Measurements from ENCODE around the gene TBCK.
"Not testable (repeated sequence)": the region's sequence is repeated elsewhere in the genome, so short reads cannot be mapped to it uniquely, and the experiment has no call there.

TBCK gene

DNA sequence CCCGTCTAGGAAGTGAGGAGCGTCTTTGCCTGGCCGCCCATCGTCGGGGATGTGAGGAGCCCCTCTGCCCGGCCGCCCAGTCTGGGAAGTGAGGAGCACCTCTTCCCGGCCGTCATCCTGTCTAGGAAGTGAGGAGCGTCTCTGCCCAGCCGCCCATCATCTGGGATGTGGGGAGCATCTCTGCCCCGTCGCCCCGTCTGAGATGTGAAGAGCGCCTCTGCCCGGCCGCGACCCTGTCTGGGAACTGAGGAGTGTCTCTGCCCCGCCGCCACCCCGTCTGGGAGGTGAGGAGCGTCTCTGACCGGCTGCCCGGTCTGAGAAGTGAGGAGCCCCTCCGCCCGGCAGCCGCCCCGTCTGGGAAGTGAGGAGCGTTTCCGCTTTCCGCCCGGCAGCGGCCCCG, 5.2 kb upstream of the TBCK start:
- DNase-seq = not testable (repeated sequence)

DNA sequence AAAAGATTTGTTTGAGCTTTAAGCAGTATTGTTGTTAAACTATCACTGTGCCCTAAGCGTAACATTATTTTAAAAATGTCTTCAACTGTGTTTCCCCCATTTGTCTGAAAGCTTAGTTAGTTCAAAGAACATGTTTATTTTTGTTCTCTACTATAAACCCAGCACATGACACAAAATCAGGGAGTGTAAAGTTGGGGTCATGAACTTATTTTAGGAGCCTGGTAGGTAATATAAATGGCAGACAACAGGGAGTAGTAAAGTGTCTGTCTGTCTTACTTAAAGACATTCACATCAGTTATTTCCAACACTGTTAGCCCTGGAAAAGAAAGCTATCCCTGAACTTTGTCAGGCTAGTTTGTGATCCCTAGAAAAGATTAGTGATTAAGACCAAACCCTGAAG, 4.2 kb upstream of the TBCK start:
- DNase-seq = no peak

DNA sequence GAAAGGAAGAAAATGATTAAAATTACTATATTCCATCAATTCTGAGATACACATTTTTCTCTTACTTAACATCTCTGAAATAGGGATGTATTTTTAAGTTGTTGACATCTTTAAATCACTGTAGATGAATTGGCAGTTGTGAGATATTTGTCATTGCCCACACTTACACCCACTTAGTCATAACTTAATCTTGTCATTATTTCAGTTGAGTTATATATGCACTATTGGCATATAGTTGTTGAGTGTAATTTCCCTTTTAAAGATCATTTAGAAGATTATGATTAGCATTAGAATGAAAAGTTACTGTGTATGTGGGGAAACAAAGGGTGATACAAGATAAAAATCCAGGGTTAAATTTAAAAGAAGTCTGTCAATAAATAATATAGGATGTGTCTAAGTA, 2.5 kb upstream of the TBCK start:
- no peak for DNase-seq

DNA sequence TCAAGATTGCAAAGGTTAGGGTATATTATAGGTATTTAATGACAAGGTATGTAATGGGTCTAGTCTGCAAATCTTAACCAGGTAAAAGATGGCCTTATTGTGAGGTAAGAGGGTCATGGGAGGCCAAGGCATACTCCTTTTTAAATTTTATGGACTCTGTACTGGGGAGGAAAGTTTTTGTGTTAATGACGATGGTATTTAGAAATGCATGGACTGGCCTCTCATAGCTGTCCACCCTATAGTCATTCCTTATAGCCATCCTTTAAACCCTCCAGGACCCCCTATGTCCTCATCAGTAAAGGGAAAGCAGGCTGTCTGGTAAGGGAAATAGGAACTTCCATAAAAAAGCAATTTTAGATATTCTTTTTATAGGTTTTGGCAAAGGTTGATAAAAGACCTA, 1.8 kb upstream of the TBCK start:
- DNase-seq = no peak

DNA sequence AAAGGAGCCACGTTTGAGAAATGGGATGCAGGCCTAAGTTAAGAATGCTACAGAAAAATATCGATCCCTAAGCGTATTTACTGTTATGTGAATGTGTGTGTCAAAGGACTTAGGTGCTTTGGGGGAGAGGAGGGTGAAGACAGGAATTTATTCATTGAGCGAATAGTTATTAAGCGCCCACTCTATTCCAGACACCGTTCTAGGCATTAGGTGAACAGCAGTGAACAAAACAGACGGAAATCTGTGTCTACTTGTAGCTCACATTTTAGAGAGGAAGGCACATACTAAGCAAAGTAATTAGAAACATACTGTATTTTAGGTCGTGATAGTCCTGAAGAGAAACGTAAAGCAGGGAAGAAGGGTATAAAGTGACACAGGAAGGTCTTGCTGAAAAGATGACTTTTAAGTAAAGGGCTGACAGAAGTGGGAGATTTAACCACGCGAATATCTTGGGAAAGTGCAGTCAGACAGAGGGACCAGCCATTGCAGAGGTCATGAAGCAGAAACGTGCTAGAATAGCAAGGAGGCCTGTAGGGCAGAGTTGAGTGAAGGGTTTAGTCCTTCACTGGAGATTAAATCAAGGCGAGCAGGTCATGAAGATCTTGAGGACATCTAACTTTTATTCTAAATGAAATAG, 882 bp upstream of the TBCK start:
- DNase-seq = no peak

DNA sequence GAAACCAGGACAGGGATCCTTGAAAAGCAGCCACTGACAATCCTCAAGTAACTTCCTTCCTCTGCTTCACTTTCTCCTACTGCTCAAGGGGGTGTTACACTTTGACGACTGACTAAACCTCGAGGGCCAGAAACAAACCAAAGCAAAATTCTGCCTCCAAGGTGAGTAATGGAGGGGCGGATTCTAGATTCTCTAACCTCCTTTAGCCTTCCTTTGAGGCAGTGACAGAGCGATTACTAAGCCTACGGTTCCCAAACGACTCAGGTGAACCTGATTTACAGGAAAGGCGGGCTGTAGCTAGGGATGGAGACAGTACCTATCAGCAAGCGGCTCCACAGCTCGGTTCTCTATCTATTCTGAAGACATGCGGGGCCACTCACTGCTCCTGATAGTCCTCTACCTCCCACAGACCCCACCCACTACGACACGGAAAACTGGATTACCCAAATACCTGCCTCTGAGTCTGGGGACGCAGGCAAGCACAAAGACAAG, 487 bp downstream of the TBCK start:
- peak in 1 of 2 experiments; percentile 29 for DNase-seq

DNA sequence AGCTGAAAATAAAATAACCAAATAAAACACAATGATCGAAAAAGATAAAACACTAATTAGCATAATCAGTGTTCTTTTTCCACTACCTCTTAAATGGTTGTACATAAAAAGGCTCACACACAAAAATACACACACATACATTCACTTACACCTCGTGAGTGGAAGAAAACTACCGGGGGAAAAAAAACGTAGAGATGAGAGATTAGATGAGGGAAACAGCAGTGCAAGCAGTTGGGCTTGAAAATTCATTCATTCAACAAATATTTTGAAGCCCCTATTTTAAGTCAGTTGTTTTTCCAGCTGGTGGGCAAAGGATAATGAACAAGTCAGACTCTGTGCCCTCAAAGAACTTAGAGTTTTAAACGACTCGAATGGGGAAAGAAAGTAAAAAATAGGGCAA, 1.0 kb downstream of the TBCK start:
- no peak for DNase-seq

DNA sequence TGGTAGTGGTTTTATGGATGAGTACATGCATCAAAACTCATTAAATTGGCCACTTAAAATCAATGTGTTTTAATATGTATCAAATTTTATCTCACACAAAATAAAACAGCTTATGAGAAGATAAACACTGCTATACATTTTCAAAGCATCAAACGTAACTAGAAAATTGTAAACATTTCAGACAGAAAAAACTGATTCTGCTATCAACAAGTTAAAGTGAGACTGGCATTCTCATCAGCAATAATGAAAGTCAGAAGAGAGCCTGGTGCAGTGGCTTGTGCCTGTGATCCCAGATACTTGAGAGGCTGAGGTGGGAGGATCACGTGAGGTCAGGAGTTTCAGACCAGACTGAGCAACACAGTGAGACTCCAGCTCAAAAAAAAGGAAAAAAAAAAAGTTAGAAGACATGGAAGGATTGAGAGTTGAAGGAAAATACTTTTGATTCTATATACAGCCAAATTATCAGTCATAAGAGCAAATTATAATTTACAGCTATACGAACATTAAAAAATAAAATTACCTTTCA, 2.9 kb downstream of the TBCK start:
- DNase-seq = no peak

DNA sequence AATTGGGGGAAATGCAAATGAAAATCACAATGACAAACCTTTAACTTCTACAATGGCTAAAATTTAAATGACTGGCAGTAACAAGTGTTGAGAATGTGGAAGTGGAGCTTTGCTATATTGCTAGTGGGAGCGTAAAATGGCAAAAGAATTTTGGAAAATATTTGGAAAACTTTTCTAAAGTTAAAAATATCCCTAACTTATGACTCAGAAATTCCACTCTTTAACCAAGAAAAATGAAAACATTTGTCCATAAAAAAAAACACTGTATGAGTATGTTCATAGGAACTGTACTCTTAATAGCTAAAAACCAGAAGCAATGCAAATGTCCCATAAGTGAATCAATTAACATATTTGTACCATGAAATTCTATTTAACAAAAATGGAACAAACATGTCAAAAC, 3.6 kb downstream of the TBCK start:
- no peak for DNase-seq

DNA sequence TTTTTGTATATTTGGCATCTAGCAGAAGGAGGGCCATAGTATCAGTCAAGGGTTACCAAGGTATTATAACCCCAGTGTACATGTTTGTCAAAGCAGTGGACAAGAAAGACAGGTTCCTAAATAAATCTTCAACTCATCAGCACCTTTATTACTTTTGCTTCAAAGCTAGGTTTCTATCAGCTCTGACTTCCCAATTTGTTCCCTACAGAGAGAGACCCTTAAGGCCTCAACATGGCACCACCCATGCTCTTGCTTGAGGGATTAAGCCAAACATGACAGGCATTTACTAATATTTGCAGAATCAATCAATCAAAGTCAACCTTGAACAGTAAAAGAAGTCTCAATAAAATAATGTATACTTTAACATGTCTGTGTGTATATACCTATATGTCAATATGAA, 9.4 kb downstream of the TBCK start:
- DNase-seq = no peak

DNA sequence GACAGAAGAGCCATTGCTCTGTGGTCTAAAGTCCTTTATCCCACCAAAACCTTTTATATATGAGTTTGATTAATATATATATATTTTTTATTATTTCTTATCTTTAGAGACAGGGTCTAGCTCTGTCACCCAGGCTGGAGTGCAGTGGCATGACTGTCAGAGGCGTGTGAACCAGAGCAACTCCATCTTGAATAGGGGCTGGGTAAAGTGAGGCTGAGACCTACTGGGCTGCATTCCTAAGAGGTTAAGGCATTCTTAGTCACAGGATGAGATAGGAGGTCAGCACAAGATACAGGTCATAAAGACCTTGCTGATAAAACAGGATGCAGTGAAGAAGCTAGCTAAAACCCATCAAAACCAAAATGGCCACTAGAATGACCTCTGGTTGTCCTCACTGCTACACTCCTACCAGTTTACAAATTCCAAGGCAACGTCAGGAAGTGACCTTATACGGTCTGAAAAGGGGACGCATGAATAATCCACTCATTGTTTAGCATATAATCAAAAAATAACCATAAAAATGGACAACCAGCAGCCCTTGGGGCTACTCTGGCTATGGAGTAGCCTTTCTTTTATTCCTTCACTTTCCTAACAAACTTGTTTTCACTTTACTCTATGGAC, 10.5 kb downstream of the TBCK start:
- DNase-seq = no peak

DNA sequence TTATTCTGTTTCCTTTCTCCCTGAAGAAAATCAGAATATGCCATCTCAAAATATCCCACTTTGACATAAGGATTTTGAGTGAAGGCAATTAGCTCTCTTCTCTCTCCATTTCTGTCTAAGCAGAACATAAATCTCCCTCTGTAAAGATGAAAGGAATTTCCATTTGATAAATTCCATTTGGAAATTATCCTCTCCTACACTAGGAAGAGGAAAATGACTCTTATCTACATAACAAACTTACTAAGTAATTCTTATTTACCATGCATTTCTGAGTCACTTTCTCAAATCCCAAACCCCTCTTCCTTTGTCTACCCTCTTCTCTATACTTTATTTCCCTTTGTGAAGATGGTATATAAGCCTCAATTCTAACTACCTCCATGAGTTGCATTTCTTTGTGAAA, 11.4 kb downstream of the TBCK start:
- DNase-seq = no peak

DNA sequence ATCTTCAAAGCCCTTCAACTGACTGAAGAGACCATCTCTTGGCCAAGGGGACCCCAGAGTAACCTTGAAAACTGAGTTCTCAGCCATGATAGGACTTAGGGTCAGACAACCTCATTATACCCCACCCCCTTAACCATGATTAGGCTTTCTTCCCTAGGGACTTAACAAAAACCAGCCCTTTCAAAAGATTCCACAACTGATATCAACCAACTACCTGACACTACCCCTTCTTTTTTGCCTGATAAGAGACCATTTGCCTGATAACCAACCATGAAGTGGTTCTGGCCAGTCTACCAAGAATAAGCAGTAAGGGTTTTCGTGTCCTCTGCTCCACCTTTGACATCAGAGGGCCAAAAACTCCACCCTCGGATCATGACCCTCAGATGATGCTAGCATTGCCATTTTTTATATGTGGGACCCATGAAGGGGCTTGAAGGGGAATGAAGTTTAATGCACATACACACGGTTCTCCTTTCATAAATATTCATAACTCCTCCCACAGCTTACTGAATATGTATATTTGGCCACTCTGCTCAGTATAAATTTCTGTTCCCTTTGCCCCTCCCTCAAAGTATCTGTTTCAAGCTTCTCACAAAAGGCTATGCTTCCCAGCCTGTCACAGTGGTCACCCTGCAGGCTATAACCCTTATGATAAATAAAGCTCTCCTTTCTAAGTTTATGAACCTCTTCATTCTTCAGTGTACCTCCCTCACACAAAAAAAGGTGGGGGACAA, 12.3 kb downstream of the TBCK start:
- no peak for DNase-seq

DNA sequence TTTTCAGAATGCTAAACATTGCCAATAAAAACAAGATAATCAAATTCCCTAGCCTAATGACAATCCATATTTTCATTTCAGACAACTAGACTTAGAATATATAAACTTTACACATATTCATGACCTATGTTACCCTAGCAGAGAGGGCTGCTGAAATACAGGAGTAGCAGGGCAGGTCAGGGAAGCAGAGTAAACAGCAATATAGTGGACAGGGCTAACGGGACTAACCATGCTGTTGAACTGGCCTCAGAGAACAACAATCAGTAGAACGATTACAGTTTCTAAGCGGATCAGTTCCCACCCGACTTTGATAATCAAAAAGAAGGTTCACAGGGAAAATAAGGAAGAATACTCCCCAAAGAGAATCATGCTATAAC, 14.0 kb downstream of the TBCK start:
- DNase-seq = no peak

DNA sequence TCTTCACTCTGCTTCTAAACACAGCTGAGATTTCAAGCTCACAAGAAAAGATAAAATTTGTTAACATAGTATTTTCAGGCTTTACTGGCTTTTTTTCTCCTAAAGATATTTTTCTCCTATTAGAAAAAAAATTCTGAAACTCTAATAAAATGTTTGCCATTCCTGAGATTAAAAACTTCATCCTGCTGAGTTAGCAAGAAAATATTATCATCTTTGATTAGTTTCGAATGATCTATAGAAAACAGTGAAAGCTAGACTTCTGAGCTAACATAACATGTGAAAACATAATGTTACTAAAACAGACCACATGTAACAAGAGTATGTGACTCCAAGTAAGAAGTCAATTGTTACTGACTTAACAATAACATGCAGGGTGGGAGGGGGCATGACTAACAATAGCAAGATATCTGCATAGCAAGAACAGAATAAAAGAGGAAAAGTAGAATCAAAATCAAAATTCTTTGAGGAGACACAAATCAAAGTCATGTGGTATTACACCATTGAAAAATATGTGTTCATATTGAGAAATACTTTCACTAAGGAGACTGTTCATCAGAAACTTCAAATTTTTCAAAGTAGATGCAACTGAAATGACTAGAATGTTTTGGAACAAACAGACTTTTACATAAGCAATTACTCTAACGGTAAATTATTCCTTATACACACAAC, 14.5 kb downstream of the TBCK start:
- no peak for DNase-seq

DNA sequence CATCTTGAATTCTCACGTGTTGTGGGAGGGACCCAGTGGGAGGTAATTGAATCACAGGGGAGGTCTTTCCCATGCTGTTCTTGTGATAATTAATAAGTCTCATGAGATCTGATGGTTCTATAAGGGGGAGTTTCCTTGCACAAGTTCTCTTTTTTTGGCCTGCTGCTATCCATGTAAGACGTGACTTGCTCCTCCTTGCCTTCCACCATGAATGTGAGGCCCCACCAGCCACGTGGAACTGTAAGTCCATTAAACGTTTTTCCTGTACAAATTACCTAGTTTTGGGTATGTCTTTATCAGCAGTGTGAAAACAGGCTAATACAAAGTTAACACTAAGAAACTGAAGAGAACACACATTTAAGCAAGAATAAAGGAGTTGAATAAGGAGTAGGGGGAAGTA, 16.0 kb downstream of the TBCK start:
- DNase-seq = no peak

DNA sequence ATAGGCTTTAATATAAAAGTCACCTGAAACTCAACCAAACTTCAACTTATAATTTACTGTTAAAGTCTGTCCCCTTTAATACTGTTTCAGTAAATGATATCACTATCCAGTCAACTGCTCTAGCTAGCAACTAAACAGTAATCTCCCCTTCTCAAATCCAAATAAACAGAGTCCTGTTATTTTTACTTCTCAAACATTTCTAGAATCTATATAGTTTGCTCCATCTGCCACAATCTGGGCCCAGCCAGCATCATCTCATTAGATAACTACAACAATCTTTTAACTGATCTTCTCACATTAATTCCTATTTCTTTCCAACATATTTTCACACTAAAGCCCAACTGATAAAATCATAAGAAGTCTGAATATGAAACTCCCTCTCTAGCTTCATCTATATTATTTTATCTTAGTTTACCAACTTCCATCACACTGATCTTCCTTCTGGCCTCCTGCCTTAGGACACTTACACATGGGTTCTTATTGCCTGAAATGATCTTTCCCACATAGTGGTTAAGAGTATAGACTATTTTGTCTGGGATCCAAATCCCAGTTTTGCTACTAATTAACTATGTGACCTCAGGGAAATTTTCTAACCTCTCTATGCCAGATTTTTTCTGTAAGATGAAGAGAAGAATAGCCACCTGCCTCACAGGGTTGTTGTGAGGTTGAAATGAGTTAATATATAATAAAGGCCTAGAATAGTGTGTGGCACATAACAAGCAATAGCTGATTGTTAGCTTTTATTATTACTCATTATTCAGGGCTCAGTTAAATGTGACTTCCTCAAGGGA, 18.6 kb downstream of the TBCK start:
- no peak for DNase-seq

DNA sequence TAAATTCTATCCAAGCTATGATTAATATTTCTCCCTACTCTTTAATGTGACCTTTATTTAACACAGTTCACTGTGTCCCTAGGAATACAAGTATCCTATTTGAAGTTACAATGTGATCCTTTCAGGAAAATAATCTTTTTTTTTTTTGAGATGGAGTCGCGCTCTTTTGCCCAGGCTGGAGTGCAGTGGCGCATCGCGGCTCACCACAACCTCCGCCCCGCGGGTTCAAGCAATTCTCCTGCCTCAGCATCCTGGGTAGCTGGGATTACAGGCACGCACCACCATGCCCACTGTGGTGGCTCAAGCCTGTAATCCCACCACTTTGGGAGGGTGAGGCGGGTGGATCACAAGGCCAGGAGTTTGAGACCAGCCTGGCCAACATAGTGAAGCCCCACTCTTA, 21.9 kb downstream of the TBCK start:
- DNase-seq = no peak

DNA sequence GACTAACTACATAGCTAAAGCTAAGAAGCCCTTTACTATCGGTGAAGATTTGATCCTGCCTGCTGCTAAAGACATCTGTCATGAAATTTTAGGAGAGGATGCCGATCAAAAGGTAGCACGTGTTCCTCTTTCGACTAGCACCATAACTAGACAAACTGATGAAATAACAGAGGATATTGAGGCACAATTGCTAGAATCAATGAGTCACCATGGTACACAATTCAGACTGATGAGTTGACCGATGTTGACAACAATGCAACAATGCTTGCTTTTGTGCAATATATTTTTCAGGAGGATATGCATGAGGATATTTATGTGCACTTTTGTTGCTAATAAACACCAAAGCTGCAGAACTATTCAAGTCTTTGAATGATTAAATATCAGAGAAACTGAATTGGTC, 24.3 kb downstream of the TBCK start:
- DNase-seq = no peak

DNA sequence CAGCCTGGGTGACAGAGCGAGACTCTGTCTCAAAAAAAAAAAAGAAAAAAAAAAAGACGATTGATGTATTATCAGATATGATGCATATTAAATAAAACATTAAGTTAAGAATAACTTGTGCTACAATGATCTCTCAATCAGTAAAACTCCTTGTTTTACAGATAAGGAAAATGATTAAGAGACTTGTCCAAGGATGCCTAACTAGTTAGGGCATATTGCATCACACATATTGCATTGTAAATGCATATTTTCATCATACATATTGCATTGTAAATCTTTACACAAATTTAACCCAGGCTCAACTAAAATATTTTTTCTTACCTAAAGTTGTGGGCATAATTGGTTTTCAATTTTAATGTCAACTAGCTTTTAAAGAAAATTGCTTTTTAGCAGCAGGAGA, 26.3 kb downstream of the TBCK start:
- no peak for DNase-seq

DNA sequence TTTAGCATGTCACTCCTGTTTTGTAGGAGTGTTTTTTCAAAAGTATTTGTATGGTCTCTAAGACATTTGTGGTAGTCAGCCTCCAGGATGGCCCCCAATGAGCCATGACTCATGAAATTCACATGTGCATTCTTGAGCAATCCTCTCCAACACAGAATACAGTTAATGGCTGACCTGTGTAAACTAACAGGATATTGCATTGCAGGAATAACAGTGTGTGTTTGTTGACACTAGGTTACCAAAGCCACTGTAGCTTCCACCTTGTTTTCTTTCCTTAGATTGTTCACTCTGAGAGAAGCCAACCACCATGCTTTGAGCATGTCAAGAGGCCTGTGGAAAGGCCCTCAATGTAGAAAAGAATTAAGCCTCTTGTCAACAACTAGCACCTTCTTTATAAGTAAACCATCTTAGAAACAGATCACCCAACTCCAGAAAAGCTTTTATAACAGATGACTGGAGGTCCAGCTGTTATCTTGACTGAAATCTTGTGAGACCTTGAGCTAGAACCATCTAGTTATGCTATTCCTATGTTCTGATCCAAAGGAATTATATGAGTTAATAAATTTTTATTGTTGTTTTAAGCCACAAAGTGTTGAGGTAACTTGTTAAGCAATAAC, 28.5 kb downstream of the TBCK start:
- no peak for DNase-seq

DNA sequence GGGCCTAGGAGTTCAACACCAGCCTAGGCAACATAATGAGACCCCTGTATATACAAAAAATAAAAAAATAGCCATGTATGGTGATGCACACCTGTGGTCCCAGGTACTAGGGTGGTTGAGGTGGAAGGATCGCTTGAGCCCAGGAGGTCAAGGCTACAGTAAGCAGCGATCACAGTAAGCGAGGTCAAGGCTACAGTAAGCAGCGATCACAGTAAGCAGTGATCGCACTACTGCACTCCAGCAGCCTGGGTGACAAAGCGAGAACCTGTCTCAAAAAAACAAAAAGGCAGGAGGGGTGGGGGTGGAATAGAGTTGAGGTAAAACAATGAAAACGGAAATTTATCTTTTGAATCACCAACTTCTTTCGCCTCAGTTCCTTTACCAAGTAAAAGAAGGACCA, 29.4 kb downstream of the TBCK start:
- DNase-seq = no peak
